ENCODE measurements around the gene CCDC183.
"Not testable (repeated sequence)": the region's sequence is repeated elsewhere in the genome, so short reads cannot be mapped to it uniquely, and the experiment has no call there.

CCDC183 gene

DNA sequence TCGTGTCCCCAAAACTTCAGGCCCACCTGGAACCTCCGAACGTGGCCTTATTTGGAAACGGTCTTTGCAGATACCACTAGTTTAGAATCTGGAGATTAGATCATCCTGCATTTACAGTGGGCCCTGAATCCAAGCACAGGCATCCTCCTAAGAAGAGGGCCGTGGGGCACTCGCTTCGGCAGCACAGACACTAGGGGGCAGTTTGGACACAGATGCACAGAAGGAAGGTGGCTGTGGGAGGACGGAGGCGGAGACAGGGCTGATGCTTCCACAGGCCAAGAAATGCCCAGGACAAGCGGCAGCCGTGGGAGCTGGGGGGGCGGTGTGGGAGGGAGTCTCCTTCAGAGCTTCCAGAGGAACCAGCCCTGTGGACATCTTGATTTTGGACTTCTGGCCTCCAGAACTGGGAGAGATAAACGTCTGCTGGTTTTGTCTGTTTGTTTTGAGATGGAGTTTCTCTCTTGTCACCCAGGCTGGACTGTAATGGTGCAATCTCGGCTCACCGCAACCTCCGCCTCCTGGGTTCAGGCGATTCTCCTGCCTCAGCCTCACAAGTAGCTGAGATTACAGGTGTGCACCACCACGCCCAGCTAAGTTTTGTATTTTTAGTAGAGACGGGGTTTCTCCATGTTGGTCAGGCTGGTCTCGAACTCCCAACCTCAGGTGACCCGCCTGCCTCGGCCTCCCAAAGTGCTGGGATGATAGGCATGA is 35.1 kb upstream of the CCDC183 start:
- DNase-seq (ENCODE audit: low read depth) = peak; percentile 79

DNA sequence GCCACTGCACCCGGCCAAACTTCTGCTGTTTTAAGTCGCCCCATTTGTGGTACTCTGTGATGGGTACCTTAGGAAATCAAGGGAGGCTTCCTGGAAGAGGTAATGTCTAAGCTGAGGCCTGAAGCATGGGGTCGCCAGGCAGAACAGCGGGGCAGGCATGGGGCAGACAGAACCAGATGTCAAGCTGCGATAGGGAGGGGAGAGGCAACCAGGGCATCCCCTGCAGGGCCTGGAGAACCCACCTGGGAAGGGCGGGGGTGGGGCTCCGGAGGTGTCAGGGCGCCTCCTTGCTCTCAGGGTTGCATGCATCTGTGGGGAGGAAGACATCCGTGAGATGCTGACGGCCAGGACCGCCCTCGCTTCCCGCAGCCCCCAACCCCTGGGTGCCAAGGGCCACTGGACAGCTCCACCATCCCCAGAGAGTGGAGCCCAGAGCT is 34.6 kb upstream of the CCDC183 start:
- no peak for DNase-seq (ENCODE audit: low read depth)

DNA sequence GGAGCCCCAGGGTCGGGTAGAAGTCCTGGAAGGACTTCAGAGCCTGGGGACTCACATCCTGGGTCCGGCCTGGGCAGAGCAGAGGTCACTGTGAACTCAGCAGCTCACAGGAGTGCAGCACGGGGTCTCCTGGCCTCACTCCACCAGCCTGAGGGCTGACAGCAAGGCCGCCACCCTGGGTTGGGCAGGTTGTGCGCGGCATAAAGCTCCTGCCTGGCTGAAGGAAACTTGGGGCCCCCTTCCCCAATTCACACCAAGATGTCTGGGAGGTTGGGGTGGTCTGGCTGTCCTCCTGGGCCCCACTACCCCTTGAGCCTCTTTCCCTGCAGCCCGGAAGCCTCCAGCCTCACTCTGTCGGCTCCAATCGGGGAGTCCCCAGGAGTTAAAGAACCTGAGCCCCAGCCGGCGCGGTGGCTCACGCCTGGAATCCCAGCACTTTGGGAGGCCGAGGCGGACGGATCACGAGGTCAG is 33.9 kb upstream of the CCDC183 start:
- DNase-seq (ENCODE audit: low read depth) = no peak

DNA sequence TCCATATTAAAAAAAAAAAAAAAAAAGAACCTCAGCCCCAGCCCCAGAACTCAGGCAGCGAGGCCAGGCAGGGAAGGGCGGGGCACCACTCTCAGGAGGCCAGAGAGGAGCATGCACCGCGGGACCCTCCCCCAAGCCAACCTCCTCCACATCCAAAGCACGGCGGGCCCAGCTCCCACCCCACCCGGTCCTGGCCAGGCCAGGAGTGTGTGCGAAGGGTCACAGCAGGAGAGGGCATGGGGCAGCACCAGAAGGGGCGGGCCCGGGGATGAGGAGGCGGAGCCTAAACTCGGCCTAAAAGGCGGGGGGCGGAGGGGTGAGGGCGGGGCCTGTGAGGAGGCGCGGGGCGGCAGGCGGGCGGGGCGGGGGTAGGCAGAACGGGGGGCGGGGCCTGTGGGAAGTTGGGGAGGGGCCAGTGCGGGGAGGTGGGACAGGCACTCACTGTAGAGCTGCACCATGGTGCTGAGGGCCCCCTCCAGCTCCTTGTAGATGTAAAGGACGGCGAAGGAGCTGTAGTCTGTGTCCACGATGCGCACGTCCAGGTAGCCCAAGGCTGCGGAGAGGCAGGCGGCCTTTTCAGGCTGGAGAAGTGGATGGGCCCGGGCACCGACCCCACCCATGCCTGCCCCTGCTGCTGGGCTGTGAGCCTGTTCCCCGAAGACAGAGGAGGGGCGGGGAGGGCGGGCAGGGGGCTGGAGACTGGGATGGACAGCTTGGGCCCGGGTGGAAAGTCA is 33.1 kb upstream of the CCDC183 start:
- DNase-seq (ENCODE audit: low read depth) = peak; percentile 21

DNA sequence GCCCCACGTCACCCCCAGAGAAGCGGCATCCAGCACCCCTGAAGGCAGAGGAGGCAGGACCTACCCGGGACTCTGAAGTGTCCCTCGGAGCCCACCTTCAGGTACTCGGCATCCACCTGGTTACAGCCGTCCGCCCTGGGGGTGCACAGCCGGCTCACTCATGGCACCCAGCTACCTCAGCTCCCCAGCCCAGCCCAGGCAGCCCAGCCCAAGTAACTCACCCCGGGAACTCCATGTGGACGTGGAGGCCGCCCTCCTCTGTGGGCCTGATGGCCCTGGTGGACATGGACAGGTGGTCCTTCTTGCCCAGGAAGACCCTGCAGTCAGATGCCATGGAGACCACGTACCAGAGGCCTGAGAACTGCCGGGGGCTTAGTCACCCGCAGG is 32.5 kb upstream of the CCDC183 start:
- no peak for DNase-seq (ENCODE audit: low read depth)

DNA sequence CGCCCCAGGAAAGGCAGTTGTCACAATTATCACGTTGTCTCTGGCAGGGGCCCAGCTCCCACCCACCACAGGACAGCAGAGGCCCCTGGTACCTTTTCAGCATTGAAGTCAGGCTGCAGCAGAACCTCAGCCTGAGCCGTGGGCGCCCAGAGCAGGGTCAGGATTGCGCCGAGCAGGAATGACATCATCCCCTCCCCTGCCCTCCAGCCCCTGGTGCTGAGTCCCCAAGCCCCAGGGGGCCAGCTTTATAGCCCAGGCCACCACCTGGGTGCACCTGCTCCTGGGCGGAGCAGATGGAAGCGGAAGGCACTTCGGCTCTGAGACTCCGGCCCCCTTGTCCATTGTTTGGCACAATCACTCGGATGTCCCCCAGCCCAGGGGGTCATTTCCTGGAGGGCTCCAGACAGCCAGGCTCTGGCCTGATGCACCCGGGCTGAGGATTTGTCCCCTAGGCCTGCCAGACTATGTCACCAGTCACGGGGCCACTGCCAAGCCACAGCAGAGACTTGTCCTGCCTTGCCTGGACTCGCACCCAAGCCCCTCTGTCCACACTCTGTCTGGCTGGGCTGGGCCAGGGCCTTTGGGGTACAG is 31.7 kb upstream of the CCDC183 start, which contains the start of gene LCN15:
TSS of gene LCN15 (minus strand) at position 218 of the 591 bp plus-strand sequence. CDS start at position 188, 30 bp downstream.
- DNase-seq (ENCODE audit: low read depth) = no peak

DNA sequence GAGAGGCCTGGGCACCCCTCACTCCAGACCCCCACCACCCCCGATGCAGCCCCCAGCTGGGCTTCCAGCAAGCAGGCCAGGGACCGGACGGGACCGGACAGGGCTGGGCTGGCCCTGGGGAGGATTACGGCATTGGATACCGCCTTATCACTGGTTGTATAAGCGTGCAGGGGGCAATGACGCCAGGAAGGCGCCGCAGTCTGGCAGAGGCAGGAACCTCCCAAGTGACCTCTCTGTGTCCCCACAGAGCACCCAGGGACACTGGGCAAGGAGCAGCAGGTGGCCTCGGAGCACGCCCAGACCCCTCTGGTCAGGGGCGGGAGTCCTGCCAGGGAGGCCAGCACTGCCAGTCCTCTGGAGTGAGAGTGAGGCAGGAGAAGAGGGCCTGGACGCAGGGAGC is 31.1 kb upstream of the CCDC183 start:
- DNase-seq (ENCODE audit: low read depth) = no peak

DNA sequence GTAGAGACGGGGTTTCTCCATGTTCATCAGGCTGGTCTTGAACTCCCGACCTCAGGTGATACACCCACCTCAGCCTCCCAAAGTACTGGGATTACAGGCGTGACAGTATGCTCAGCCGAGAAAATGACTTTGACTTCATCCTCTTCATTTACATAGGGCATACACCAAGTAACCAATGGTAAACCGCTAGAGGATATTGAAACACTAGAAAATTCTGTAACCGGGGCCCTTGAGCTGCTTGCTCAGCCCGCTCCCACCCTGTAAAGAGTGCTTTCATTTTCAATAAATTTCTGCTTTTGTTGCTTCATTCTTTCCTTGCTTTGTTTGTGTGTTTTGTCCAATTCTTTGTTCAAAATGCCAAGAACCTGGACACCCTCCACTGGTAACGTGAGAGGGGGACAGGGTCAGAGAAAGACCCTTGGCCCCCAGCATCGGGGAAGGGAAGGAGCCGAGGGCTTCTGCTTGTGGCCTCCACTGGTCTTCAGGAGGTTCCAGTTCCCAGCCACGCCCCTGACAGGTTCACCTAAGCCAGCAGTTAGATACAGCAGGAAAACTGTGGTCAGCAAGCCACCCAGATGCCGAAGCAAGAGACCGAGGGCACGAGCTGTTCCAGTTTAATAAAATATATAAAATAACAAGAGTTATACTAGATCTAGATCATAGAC is 30.3 kb upstream of the CCDC183 start:
- DNase-seq (ENCODE audit: low read depth) = not testable (repeated sequence)

DNA sequence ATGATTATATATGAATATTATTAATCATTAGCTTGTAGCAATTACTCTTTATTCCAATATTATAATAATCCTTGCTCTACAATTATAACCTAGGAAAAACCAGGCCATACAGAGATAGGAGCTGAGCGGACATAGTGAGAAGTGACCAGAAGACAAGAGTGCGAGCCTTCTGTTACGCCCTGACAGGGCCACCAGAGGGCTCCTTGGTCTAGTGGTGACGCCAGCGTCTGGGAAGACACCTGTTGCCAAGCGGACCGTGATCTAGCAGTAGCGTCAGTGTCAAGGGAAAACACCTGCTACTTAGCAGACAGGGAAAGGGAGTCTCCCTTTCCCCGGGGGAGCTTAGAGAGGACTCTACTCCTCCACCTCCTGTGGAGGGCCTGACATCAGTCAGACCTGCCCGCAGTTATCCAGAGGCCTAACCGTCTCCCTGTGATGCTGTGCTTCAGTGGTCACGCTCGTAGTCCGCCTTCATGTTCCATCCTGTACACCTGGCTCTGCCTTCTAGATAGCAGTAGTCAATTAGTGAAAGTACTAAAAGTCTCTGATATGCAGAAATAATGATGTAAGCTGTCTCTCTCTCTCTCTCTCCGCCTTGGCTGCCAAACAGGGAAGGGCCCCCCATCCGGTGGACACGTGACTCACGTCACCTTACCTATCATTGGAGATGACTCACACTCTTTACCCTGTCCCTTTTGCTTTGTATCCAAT is 29.6 kb upstream of the CCDC183 start:
- DNase-seq (ENCODE audit: low read depth) = peak; percentile 50

DNA sequence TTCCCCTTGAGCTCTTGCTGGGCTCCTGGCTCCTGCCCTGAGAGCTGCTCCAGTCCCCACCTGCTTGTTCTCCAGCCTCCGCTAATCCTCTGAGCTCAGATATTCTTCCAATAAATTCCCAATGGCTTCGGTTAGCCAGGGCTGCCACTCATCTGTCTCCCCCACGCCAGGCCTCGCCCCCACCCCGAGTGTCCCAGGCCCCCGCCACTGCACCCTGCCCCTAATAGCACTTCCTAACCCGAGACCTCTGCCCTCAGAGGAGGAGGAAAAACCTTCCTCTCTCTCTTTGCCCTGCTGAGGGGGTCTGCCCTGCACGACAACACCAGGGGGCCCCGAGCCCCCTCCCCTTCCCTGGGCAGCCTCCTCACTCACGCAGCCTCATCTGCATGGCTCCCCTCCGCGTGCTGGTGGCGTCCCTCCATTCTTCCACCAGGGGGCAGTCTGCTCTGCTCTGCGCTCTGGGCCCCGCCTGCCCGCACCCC is 26.4 kb upstream of the CCDC183 start:
- DNase-seq (ENCODE audit: low read depth) = no peak

DNA sequence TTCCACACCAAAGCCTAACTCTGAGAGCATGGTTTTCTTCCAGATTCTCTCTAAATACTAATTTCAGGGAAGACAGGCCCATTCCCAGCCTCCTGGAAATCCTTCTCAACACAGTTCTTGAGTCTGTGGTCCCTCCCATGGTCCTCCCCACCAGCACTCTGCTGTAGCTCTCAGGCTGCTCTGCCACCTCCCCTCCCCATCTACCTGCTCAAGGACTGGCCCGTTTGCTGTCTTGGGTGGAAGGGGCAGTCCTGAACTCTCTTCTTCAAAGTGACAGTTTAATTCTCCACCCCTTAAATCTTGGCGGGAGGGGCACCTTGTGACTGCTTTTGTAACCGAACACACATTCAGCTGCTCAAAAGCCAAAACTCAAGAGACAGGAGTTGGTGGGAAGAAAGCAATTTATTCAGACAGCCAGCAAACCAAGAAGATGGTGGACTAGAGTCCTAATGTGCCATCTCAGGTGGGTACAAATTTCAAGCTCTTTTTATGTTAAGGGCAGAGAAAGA is 24.2 kb upstream of the CCDC183 start:
- DNase-seq (ENCODE audit: low read depth) = no peak

DNA sequence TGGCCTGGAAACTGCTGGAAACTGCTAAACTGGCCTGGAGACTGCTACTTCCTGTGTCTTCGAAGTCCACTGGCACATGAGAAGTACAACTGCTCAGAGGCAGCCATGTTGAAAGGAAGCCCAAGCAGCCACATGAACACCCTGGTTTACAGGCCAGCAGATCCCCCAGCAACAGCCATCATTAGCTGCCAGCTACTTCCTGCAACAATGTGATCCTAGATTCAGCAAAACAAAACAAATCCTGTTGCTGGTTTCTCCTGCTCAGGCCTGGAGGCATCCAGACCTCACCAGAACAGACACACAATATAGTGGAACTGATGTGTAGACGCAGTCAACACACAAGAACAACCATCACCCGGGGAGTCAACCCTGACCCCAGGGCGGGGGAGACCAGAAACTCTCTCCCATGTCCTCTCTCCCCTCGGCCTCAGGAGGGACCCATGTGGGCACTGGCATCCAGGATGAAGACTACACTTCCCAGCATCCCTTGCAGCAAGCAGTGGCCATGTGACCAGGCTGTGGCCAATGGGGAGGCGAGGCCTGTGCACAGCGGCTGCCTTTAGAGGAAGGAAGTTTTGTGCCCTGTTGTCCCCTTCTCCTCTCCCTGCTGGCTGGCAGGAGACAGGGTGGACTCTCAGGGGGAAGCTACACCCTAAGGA is 22.6 kb upstream of the CCDC183 start:
- DNase-seq (ENCODE audit: low read depth) = peak; percentile 31

DNA sequence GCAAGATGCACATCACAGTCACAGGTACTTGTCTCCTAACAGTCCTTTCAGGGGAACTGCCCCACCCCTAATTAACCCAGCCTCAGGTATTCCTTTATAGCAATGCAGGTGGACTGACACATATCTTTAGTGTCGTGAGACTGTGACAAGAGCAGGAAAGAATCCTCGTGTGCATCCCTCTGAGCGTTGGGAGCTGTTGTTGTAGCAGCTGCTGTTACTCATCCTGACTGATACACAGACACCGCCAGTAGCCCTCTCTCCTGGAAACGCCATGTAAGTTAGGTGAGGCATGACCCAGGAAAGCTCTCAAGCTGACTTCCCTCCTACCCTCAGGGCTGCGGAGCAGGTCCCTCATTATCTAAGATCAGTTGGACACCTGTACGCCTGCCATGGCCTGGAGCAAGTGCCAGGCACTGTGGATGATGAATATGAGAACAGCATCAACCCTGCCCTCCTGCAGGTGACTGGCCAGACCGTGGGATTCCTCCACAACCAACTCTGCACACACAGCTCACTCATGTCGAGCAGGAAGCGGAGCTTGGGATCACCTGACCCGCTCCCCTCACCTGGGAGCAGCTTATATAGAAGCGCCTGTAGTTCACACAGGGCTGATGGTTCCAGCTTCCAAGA is 21.6 kb upstream of the CCDC183 start:
- DNase-seq (ENCODE audit: low read depth) = no peak

DNA sequence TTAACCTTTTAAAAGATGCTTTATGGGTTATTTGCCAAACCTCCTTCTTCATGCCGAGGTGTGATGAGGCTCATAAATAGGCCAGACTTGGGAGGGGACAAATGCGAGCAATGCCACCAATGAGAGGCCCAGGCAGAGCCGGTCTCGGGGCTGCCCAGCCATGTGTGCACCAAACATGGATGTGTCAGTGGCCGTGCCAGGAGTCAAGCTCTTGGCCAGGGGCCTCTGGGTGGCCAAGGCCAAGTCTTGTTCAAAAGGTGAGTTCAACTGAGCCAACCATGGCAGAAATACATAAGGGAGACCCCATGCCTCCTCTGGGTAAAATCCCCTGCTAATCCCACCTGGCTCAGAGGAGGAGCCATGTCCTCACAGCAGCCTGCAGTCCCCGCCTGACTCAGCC is 20.9 kb upstream of the CCDC183 start:
- DNase-seq (ENCODE audit: low read depth) = no peak

DNA sequence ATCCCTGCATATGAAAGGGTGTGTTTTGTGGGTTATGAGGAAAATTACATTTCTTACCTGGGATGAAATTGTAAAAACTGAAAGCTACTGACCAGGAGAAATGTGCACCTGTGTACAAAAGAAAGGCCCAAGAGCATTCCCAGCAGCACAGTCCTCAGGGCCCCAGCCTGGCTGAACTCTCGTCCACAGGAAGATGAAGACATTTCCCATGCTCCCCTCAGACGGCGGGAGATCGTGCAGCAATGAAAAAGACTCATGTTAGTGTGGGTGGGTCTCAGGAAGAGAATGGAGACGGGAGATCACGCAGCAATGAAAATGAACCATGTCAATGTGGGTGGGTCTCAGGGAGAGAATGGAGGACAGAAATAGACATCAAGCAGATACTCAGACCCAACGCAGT is 19.2 kb upstream of the CCDC183 start:
- DNase-seq (ENCODE audit: low read depth) = no peak

DNA sequence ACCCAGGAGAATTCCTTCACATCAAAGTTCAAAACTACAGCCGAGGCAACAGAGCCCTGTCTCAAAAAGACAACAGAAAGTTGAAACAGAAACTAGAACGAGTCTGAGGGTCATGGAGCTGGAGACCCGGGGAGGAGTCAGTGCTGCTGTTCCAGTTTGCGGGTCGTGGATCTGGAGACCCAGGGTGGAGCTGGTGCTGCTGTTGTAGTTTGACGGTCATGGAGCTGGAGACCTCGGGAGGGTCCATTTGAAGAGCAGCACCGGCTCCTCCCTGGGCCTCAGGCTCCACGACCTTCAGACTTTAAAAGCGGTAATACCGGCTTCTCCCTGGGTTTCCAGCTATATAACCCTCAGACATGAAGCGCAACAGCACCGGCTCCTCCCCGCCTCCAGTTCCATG is 18.8 kb upstream of the CCDC183 start:
- DNase-seq (ENCODE audit: low read depth) = no peak

DNA sequence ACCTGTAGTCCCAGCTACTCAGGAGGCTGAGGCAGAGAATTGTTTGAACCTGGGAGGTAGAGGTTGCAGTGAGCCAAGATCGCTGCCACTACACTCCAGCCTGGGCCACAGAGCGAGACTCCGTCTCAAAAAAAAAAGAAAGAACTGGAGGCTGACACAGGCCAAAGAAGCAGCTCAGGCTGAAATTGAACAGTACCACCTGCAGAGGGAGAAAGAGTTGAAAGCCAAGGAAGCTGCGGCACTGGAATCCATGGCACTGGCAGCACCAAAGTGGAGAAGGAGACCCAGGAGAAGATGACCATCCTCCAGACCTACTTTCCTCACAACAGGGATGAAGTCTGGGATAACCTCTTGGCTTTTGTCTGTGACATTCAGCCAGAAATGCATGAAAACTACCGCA is 16.3 kb upstream of the CCDC183 start:
- DNase-seq (ENCODE audit: low read depth) = no peak

DNA sequence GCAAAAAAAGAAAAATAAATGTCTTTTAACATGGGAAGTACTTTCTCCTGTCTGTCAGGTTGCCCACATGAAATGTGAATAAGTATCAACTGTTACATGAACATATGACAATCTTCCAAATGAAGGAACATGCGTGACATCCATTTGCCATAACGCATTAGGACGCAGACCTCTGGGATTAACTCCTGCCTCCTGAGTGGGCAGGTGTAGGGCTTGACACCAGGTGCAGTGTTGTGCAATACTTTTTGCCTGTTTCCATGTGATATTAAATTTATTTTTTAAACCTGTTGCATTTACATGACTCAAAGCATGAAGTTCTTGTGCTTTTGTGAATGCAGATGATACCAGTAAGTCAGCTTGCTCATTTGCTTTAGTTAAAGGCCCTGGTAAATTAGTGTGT is 13.7 kb upstream of the CCDC183 start:
- DNase-seq (ENCODE audit: low read depth) = no peak

DNA sequence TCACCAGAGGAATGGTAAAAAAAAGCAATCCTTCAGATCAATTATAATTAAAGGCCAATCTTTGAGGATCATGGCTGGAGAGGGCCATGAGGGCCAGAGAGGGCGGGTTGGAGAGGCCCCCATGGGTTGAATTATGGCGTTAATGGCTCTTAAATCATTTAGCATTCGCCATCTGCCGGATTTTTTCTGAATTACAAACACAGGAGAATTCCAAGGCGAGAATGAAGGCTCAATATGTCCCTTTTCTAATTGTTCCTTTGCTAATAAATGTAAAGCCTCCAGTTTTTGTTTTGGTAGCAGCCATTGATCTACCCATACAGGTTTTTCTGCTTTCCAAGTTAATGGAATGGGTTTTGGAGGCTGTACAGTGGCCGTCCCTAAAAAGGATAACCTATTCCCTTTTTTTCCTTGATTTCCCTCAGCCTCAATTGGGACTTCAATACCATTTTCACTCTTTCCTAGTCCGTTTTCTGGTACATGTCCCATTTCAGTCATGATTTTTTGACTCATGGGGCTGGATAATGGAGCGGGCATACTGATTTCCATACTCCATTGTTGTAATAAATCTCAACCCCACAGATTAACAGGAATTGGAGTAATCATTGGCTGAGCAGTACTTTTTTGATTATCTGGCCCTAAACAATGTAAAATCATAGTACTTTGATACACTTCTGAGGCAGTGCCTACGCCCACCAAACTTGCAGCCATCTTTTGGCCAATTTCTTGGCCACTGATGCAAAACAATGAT is 11.7 kb upstream of the CCDC183 start:
- DNase-seq (ENCODE audit: low read depth) = peak; percentile 48

DNA sequence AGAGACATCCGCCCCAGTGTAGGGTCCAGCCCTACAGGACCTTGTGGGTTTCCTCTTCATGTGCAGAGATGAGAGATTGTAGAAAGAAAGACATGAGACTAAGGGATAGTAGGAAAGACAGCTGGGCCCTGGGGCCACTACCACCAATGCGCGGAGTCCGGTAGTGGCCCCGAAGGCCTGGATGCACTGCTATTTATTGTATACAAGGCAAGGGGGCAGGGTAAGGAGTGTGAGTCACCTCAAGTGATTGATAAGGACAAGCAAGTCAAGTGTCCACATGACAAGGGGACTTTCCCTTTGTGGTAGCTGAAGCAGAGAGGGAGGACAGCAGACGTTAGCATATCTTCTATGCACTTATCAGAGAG is 11.2 kb upstream of the CCDC183 start:
- DNase-seq (ENCODE audit: low read depth) = no peak
